ENCODE results near the gene HMGN1.

Gene HMGN1

DNA sequence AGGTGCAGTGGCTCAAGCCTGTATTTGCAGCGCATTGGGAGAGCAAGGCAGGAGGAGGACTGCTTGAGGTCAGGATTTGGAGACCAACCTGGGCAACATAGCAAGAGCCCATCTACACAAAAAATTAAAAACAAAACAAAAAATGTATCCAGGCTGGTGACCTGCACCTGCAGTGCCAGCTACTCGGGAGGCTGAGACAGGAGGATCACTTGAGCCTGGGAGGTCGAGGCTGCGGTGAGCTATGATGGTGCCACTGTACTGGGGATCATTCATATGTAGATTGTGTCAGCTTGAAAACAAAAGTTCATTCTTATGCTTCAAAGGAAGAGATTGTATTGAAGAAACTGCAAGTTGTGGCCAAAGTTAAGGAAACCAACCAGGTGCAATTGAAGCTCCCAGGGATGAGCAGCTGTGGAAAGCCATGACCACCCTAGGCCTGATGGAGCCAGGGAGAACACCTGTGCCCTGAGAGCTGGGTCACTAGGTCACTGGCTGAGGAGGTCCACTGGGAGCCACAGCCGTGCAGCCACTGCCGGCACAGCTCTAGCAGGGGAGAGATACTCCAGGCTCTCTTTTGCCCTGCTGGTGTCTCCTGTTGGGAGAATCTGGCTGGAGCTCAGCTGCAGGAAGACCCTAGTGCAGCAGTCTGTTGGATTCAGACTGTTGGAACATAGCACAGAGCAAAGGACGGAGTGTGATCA, 22.1 kb downstream of the HMGN1 start:
- DNase-seq: no peak

DNA sequence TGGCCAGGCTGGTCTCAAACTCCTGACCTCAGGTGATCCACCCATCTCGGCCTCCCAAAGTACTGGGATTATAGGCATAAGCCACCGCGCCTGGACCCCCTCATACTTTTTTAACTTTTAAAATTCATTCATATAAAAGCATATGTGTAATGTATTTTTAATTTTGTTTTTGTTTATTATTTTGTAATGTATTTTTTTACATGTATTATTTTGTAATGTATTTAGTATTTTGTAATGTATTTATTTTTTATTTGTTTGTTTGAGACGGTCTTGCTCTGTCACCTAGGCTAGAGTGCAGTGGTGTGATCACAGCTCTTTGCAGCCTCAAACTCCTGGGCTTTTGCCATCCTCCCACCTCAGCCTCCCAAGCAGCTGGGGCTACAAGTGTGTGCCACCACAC, 23.4 kb downstream of the HMGN1 start:
- DNase-seq: no peak

DNA sequence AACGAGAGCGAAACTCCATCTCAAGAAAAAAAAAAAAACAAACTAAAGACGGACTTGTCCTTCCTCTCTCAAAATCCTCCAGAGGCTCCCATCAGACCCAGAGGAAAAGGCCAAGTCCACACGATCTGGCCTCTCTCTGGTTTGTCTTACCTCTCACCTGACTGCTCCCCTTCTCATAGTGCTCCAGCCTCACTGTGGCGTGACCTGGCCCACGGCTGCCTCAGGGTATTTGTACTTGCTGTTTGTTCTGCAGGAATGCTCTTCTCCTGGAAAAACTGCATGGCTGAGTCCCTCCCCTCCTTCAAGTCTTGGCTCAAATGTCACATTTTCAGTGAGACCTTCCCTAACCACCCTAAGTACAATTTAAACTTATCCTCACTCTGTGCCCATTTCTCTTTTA, 27.5 kb downstream of the HMGN1 start:
- DNase-seq: no peak

GRCh38 chr21:39319814-39320332, 29.0 kb downstream of the HMGN1 start:
- no peak for DNase-seq

- no peak for DNase-seq
These were observed 29.6 kb downstream of the HMGN1 start for GRCh38 chr21:39319251-39319756.

GRCh38 chr21:39318091-39318959, 30.6 kb downstream of the HMGN1 start:
- no peak for DNase-seq

DNA sequence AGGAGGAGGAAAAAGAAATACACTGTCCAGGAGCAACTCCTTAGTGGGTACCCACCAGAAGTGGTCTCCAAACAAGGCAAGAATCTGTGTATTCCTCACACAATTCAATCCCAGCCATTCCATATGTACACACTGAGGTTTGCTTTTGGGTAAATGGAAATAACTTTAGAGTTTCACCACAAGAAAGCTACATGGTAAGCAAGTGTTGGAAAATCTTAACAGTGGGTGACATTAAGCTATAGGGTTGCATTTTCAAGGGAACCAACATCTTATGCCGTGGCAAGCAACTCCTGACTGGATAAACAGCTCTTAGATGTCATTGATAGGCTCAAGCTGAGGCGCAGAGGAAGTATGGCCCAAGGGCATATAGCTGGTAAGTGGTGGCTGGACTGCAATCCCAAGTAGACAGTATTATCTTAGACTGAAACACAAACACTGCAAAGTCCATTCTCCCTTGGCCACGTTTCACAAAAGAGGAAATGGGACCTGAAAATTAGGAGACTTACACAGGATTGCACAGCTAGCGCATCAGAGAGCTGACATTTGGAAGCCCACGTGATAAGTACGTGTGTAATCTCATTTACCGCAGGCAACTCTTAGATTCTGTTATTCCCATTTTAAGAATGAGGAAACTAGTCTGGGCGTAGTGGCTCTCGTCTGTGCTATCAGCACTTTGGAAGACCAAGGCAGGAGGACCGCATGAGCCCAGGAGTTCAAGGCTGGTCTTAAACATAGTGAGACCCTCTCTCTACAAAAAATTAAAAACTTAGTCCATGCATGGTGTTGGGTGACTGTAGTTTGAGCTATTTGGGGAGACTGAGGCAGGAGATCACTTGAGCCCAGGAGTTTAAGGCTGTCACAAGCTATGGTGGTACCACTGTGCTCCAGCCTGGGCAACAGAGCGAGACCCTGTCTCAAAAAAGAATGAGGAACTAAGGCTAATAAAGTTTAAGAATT, 31.5 kb downstream of the HMGN1 start:
- no peak for DNase-seq

- no peak for DNase-seq
These were observed 32.2 kb downstream of the HMGN1 start for GRCh38 chr21:39316729-39317128.

GRCh38 chr21:39315603-39316445, 33.1 kb downstream of the HMGN1 start:
- DNase-seq: no peak

DNA sequence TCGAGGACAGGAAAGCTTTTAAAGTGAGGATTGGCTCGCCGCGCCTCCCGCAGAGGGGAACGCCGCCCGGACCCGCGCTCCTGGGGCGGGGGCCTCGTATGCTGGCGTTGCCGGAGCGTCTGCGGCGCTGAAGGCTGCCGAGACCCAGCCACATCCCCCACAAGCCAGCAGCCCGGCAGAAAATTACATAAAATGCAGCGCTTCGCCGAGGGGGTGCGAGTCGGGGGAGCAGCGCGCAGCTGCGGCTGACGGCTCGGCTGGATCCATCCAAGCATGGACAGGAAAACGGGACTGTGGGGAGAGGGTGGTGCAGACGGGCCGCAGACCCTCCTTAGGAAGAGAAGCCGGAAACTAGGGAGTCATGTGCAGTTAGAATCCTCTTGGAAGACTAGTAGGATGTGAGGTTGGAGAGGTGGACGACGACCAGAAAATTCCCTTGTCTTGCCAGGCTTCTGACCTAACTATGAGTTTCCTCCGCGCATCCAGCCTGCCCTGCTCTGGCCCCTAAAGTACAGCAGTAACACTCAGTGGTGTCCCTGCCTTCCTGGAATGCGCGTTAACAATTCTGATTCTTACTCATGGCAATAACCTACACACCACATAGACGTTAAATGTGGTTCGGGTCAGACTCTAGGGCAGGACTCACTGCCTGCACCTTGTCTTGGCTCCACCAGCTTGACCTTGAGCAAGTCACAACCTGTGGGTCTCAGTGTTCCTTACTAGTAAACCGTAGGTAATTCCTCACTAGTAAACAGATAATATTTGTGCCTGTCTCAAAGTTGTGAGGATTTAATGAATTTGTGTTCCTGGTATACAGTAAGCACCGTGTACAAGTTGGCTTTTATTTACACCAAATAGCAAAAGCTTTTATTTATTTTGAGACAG, 34.5 kb downstream of the HMGN1 start:
- peak; percentile 50 for DNase-seq

GRCh38 chr21:39313571-39314142, 35.2 kb downstream of the HMGN1 start, which contains the start of gene BRWD1:
BRWD1 (minus strand) TSS chr21:39313632; CDS start chr21:39313491, 141 bp downstream.
- peak; percentile 80 for DNase-seq

DNA sequence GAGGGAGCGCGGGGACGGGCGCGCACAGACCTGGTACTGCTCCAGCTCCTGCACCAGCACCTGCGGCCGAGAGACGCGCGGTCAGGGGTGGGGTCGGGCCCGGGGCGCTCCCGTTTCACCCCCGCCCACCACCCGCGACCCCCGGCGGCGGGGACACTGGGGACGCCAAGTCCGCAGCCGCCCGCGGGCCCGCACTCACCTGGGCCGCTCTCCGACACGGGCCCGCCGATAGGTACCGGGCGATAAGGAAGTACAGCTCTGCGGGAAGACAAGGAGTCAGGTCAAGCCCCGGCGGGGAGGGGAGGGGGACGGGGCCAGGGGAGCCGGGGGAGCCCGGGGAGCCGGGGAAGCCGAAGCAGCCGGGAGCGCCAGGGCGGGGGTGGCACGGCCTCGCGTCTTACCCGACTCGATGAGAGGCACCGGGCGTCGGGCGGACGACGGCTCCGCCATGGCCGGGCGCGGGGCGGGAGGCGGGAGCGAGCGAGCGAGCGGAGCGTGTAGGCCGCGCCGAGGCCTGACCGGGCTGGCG, 35.8 kb downstream of the HMGN1 start:
- DNase-seq: no peak

- DNase-seq: peak; percentile 91
These were observed 36.5 kb downstream of the HMGN1 start for GRCh38 chr21:39312112-39313041.

DNA sequence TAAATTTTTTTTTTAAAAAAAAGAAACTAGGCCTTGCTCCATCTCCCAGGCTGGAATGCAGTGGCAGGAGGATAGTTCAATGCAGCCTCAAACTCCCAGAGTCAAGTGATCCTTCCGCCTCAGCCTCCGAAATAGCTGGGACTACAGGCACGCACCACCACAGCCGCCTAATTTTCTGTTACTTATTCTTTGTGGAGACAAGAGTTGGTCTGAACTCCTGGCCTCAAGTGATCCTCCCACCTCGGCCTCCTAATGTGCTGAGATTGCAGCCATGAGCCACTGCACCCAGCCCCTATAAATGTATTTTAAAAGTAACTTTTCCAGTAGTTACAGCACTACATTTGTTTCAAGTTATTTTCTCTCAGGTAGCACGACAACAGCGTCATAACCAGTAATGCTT, 37.7 kb downstream of the HMGN1 start:
- no peak for DNase-seq

GRCh38 chr21:39307466-39307865, 41.4 kb downstream of the HMGN1 start:
- DNase-seq: no peak

GRCh38 chr21:39300587-39300986, 48.3 kb downstream of the HMGN1 start:
- no peak for DNase-seq

- DNase-seq: no peak
These were observed 52.0 kb downstream of the HMGN1 start for GRCh38 chr21:39296891-39297290.

Data from CD4-positive, alpha-beta T cell treated with Interferon gamma for 1 hour (primary cell).